ENCODE data around the gene GRAP.

DNA sequence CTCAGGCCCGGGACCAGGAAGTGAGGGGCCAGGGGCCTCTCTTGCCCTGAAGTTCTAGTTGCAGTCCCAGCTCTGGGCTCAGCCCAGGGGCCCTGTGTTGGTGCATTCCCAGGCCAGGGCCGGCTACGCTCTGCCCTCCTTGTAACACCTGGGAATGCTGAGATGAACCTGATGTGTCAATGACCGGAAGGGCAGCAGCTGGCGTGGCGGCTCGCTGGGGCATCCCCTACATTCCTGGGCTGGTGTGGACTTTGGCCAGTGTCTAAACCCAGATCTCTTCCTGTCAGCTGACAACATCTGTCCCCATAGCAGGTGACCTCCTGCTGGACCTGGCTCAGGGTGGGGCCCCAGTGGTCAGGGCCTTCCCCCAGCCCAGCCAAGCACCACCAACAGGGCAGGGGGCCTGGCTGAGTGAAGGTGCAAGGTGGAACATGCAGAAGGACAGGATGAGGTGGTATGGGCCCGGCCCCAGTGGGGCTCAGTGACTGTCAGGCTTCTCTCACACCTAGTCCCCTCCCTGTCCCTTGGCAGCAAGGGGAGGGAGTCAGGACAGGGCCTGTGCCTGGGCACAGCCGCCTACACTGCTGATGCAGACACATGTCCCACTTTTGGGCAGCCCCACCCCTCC, 58.1 kb downstream of the GRAP start:
- TF ChIP-seq POLR2AphosphoS5 (IDR thresholded peaks at IDR 0.05; ENCODE audit: low read depth, low read length) = no peak
- TF ChIP-seq, protein P1, sequence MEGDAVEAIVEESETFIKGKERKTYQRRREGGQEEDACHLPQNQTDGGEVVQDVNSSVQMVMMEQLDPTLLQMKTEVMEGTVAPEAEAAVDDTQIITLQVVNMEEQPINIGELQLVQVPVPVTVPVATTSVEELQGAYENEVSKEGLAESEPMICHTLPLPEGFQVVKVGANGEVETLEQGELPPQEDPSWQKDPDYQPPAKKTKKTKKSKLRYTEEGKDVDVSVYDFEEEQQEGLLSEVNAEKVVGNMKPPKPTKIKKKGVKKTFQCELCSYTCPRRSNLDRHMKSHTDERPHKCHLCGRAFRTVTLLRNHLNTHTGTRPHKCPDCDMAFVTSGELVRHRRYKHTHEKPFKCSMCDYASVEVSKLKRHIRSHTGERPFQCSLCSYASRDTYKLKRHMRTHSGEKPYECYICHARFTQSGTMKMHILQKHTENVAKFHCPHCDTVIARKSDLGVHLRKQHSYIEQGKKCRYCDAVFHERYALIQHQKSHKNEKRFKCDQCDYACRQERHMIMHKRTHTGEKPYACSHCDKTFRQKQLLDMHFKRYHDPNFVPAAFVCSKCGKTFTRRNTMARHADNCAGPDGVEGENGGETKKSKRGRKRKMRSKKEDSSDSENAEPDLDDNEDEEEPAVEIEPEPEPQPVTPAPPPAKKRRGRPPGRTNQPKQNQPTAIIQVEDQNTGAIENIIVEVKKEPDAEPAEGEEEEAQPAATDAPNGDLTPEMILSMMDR (IDR thresholded peaks at IDR 0.05) = no peak
- TF ChIP-seq, protein P2, sequence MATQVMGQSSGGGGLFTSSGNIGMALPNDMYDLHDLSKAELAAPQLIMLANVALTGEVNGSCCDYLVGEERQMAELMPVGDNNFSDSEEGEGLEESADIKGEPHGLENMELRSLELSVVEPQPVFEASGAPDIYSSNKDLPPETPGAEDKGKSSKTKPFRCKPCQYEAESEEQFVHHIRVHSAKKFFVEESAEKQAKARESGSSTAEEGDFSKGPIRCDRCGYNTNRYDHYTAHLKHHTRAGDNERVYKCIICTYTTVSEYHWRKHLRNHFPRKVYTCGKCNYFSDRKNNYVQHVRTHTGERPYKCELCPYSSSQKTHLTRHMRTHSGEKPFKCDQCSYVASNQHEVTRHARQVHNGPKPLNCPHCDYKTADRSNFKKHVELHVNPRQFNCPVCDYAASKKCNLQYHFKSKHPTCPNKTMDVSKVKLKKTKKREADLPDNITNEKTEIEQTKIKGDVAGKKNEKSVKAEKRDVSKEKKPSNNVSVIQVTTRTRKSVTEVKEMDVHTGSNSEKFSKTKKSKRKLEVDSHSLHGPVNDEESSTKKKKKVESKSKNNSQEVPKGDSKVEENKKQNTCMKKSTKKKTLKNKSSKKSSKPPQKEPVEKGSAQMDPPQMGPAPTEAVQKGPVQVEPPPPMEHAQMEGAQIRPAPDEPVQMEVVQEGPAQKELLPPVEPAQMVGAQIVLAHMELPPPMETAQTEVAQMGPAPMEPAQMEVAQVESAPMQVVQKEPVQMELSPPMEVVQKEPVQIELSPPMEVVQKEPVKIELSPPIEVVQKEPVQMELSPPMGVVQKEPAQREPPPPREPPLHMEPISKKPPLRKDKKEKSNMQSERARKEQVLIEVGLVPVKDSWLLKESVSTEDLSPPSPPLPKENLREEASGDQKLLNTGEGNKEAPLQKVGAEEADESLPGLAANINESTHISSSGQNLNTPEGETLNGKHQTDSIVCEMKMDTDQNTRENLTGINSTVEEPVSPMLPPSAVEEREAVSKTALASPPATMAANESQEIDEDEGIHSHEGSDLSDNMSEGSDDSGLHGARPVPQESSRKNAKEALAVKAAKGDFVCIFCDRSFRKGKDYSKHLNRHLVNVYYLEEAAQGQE (IDR thresholded peaks at IDR 0.05; ENCODE audit: insufficient read depth in 1 of 2, low read depth in 2 of 2, low read length in 1 of 2) = no peak

All from Panc1 (cell line).